Mucosa of gallbladder (tissue), 1 donor: ENCODE data around the gene IL24. TPM values are rescaled to one million over a fixed set of nuclear protein-coding genes. Genes with fewer than 3 reads are reported as not detected.

Experiments
- DNase-seq: peaks from one replicate; pipeline ENCODE4 v3.0.0-alpha.2; 2020; ENCODE audit warnings: low spot score
- total RNA-seq: library from RNA; stranded (reverse); gene quantifications from one replicate; pipeline ENCODE4 v1.2.1, GENCODE V29; 2021
- donor health status: DM: no; HTN: no; CAD: no.

The IL24 gene
- total RNA-seq, 1 donor from 2014 or later, result not detected

DNA sequence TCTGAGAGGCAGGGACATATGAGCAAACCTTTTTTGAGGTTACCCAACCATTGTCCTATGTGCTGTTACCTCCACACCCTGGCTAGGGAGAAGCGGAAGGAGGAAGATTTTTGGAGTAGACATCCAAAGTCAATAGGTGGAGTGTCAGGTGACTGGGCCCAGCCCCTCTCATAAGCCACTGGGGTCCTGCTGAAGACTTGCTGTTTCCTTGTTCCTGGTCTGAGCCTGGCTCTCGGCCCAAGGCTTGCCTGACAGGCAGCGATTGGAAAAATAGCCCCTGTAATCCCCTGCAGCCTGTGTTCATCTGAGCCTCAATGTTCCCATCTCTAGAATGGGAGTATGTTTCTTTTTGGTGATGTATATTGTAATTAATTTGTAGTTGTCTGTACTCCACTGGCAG, 55.9 kb downstream of the IL24 start:
- peak; percentile 83 for DNase-seq

GRCh38 chr1:206953626-206954025, 56.4 kb downstream of the IL24 start:
- no peak for DNase-seq

Other genes starting within 250 kb of the IL24 start
- 168 TPM for gene MAPKAPK2, start 212.5 kb upstream of the IL24 start, total RNA-seq
- not detected for gene IL19, start 126.7 kb upstream of the IL24 start, total RNA-seq
- 1.4 TPM for gene IL10, start 124.9 kb upstream of the IL24 start, total RNA-seq
- gene IL20, start 31.8 kb upstream of the IL24 start, total RNA-seq, result not detected
- 8.0 TPM for gene FCMR, start 24.5 kb downstream of the IL24 start, total RNA-seq
- 2,875 TPM for gene PIGR, start 49.0 kb downstream of the IL24 start, total RNA-seq
- 0.46 TPM for gene FCAMR, start 73.0 kb downstream of the IL24 start, total RNA-seq
- 45.1 TPM for gene C1orf116, start 135.3 kb downstream of the IL24 start, total RNA-seq
- 4.5 TPM for gene YOD1, start 153.8 kb downstream of the IL24 start, total RNA-seq
- gene PFKFB2, start 155.8 kb downstream of the IL24 start, total RNA-seq, result 17.9 TPM
- 4.1 TPM for gene C4BPB, start 191.4 kb downstream of the IL24 start, total RNA-seq
- 2.3 TPM for gene C4BPA, start 206.8 kb downstream of the IL24 start, total RNA-seq